Measurements from ENCODE around the gene JMJD6.

The JMJD6 gene

GRCh38 chr17:76678330-76678729, 48.1 kb downstream of the JMJD6 start:
- no peak for DNase-seq

DNA sequence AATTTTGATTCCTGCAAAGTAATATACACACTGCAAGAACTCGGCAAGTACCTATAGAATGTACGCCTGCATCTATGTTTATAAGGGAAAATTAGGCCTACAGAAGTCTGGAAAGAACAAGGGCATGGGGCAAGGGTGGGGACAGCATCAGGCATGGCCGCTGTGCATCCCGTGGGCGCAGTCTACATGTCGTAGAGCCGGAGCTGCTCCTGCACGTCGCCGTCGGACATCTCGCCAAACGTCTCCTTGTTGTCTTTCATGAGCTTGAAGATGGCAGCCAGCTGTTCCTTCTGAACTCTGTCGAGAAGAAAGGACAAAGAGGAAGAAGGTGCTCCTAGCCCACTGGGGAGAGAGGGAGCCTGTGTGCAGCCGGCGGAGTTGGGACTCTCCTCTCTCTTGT, 49.0 kb downstream of the JMJD6 start:
- no peak for DNase-seq

DNA sequence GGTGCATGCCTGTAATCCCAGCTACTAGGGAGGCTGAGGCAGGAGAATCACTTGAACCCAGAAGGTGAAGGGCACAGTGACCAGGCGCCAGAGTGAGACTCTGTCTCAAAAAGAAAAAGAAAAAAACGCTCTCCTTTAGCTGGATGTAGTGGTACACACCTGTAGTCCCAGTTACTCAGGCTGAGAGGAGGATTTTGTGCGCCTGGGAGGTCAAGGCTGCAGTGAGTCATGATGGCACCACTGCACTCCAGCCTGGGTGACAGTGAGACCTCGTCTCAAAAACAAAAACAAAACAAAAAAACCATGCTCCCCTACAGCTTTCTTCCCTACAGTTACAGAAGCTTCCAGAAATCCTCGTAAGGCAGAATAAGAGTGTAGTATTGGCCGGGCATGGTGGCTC, 49.8 kb downstream of the JMJD6 start:
- DNase-seq, result no peak

GRCh38 chr17:76675648-76676047, 50.8 kb downstream of the JMJD6 start:
- DNase-seq, result no peak

DNA sequence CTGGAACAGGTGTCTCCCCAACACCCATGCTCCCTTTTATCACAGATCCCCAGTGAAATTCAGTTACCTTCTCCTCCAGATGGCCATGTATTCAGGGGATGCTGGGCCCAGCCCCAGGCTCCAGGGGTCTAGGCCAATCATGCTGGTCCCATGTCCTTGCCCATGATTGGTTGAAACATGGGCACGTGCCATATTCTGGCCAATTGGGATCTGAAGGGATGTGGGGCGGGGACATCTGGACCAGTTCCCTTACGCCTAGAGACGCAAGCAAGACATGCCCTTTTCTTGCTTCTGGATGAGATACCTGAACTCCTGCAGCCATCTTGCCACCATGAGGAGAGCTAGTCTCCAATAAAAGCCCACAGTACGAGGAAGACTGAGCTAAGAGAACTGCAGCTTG, 51.8 kb downstream of the JMJD6 start:
- DNase-seq, result no peak

GRCh38 chr17:76673729-76674128, 52.7 kb downstream of the JMJD6 start:
- DNase-seq, result no peak

GRCh38 chr17:76672892-76673291, 53.5 kb downstream of the JMJD6 start:
- DNase-seq, result no peak

DNA sequence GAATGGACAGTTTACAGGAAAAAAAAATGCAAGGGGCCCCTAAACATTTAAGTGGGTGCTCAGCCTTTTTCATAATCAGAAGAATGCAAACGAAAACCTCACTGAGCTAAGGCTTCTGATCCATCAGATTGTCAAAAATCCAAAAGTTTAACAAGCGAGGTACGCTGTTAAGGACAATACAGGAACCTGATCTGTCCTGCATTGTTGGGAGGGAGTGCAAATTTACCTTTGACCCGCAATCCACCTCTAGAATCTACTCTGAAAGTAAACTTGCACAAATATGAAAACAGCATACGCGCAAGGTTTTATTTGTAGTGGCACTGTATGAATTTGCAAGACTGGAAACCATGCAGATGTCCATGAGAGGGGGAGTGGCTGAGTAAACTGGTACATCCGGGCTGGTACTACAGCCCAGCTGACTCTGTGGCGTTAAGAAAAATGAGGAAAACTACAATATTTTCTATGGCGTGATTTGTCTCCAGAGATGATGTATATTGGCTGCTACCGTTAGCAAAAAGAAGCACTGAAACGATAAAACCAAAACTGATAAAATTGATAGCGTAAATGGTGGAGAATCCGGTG, 54.0 kb downstream of the JMJD6 start:
- no peak for DNase-seq

- no peak for DNase-seq
Measured at GRCh38 chr17:76671912-76672262, 54.5 kb downstream of the JMJD6 start.

DNA sequence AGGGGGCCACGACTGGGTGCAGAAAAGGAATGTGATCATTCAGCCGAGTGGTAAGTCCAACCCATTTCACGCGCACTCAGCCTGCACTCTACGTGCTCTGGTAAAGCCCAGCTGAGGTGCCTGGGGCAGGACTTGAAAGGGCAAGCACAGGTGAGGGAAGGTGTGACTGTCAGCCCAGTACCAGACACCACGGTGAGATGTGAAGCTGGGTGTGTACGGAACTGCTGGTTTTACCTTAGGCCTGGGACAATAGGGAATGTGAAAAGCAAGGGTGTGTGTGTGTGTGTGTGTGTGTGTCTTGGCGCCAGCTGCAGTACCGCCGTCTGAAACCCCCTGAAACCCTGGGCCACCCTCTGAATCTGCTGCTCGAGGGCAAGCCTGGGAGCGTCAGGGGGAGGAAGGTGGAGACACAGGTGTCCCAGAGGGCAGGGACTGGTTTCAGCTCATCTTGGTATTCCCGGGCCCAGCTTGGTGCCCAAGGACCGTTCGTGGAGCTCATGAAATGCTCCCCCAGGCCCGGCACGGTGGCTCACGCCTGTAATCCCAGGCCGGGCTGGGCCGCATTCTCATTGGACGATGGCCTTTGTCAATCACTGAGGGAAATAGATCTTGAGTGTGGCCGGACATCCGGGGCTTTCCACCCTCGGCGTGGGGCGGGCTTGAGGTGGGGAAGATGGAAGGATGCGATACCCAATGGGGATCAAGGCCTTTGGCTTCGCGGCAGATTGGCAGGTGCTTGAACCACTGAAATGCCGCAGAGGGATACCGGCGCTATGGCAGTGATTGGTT, 55.1 kb downstream of the JMJD6 start:
- DNase-seq, result peak; percentile 98

GRCh38 chr17:76670718-76671122, 55.7 kb downstream of the JMJD6 start:
- DNase-seq, result peak; percentile 31

DNA sequence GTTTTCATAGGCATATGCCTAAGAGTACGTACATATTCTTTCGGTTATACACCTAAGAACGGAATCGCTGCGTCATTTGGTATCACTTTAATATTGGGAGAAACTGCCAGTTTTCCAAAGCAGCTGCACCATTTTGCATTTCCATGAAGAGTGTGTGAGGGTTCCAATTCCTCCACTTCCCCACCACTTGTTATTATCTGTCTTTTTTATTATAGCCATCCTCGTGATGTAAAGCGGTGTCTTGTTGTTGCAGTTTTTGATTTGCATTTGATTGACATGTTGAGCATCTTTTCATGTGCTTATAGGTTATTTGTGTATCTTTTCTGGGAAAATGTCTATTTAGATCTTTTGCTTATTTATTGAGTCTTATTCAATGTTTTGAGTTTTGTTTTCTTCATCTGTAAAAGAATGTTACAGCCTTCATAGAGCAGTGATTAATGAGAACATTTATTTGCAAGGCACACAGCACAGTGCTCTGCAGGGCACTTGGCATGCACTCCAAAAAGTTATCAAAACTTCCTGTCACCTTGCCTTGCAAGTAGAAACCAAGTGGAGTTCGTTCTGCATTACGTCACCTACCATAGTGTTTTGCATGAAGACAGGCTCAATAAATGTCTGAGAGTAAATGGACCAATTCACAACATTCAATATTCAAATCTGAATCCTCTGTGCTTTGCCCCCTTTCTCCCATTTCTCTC, 56.2 kb downstream of the JMJD6 start:
- DNase-seq, result no peak
